Calu3 (cell line): ENCODE data around the gene EIPR1. TPM values are rescaled to one million over a fixed set of nuclear protein-coding genes. Genes with fewer than 3 reads are reported as not detected.

ENCODE experiments used
- BruUV-seq: library from RNA; stranded (reverse); fragments of 400-500 nt; replicated peaks from 2 replicates; lab custom pipeline; 2021; lab: Mats Ljungman, UMichigan
- CTCF ChIA-PET: fragments of 300-600 bp; sonication (Branson Sonifier 250); formaldehyde crosslinking; loops from one replicate; lab custom pipeline; 2022; ENCODE audit warnings: antibody characterized with exemption; lab: Charles Lee
- DNase-seq: peaks from one replicate; pipeline ENCODE4 v3.0.0; 2022
- H3K27ac Mint-ChIP-seq: one replicate; pipeline ENCODE4 v1.8.0; 2022; ENCODE audit warnings: mixed read lengths; ENCODE audit not compliant: unreplicated experiment
- H3K27me3 Mint-ChIP-seq: one replicate; pipeline ENCODE4 v1.8.0; 2022; ENCODE audit warnings: mixed read lengths; ENCODE audit not compliant: unreplicated experiment
- H3K36me3 Mint-ChIP-seq: one replicate; pipeline ENCODE4 v1.8.0; 2022; ENCODE audit warnings: mild to moderate bottlenecking, moderate library complexity, mixed read lengths; ENCODE audit not compliant: insufficient read depth, unreplicated experiment
- H3K4me1 Mint-ChIP-seq: one replicate; pipeline ENCODE4 v1.8.0; 2022; ENCODE audit warnings: mild to moderate bottlenecking, low read depth, mixed read lengths; ENCODE audit not compliant: unreplicated experiment
- H3K4me3 Mint-ChIP-seq: one replicate; pipeline ENCODE4 v1.8.0; 2022; ENCODE audit warnings: mild to moderate bottlenecking, low read depth, moderate library complexity, mixed read lengths; ENCODE audit not compliant: unreplicated experiment
- H3K9me3 Mint-ChIP-seq: one replicate; pipeline ENCODE4 v1.8.0; 2022; ENCODE audit warnings: low read depth, mixed read lengths; ENCODE audit not compliant: unreplicated experiment
- intact Hi-C: fragments of 100-400 bp; cut with micrococcal nuclease; formaldehyde crosslinking; loops from one replicate; pipeline ENCODE4 v1.10.0; 2022; ENCODE audit not compliant: unreplicated experiment
- total RNA-seq: library from RNA; stranded (reverse); gene quantifications from 2 replicates; pipeline ENCODE4 v1.2.3, GENCODE V29; 2022
- TF ChIP-seq, protein P1 (sequence below): fragments of 200-600 bp; IDR thresholded peaks from one replicate; pipeline ENCODE4 v1.8.0; 2022; ENCODE audit warnings: antibody characterized with exemption; ENCODE audit not compliant: unreplicated experiment

The EIPR1 gene
- total RNA-seq, 1 experiment from 2014 or later, result 31.7 TPM

GRCh38 chr2:3336844-3337243 lies 40.8 kb downstream of the EIPR1 start:
- H3K27ac Mint-ChIP-seq, result no peak overlapping the region
- BruUV-seq, result no TSS peak
- TF ChIP-seq, protein P1, sequence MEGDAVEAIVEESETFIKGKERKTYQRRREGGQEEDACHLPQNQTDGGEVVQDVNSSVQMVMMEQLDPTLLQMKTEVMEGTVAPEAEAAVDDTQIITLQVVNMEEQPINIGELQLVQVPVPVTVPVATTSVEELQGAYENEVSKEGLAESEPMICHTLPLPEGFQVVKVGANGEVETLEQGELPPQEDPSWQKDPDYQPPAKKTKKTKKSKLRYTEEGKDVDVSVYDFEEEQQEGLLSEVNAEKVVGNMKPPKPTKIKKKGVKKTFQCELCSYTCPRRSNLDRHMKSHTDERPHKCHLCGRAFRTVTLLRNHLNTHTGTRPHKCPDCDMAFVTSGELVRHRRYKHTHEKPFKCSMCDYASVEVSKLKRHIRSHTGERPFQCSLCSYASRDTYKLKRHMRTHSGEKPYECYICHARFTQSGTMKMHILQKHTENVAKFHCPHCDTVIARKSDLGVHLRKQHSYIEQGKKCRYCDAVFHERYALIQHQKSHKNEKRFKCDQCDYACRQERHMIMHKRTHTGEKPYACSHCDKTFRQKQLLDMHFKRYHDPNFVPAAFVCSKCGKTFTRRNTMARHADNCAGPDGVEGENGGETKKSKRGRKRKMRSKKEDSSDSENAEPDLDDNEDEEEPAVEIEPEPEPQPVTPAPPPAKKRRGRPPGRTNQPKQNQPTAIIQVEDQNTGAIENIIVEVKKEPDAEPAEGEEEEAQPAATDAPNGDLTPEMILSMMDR, result no peak
- CTCF ChIA-PET, result no interaction called here
- DNase-seq, result no peak
- H3K4me3 Mint-ChIP-seq, result no peak overlapping the region
- intact Hi-C loops, result no loop called here
- H3K9me3 Mint-ChIP-seq, result no peaks in the 10 kb centered on the region
- peaks cover 5% of the 10 kb centered on the region for H3K36me3 Mint-ChIP-seq
- H3K27me3 Mint-ChIP-seq, result no peaks in the 10 kb centered on the region
- no peaks in the 10 kb centered on the region for H3K4me1 Mint-ChIP-seq

- CTCF ChIA-PET, result no interaction called here
- no peak for DNase-seq
- Mint-ChIP-seq H3K9me3 (peaks cover 8% of the 10 kb centered on the region), H3K4me3 (no peak overlapping the region), H3K4me1 (no peaks in the 10 kb centered on the region), H3K27me3 (no peaks in the 10 kb centered on the region), H3K27ac (no peak overlapping the region), H3K36me3 (no peaks in the 10 kb centered on the region)
- TF ChIP-seq, protein P1, result no peak
- intact Hi-C loops, result no loop called here
- no TSS peak for BruUV-seq
Measured at GRCh38 chr2:3334392-3335345, 42.9 kb downstream of the EIPR1 start.

GRCh38 chr2:3332133-3332532 lies 45.5 kb downstream of the EIPR1 start:
- Mint-ChIP-seq H3K4me3 (no peak overlapping the region), H3K36me3 (no peaks in the 10 kb centered on the region), H3K27ac (no peak overlapping the region), H3K9me3 (peaks cover 8% of the 10 kb centered on the region), H3K27me3 (no peaks in the 10 kb centered on the region), H3K4me1 (no peaks in the 10 kb centered on the region)
- CTCF ChIA-PET, result no interaction called here
- TF ChIP-seq, protein P1, result no peak
- intact Hi-C loops, result no loop called here
- DNase-seq, result no peak
- no TSS peak for BruUV-seq

DNA sequence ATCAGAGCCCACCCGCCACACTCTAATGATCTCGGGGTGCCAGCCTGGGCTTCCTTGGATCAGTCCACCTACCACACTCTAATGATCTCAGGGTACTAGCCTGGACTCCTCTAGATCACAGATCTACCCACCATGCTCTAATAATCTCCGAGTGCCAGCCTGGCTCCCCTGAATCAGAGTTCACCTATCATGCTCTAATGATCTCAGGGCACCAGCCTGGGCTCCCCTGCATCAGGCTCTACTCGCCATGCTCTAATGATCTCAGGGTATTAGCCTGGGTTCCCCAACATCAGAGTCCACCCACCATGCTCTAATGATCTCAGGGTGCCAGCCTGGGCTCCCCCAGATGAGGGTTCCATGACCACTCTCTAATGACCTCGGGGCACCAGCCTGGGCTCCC lies 48.1 kb downstream of the EIPR1 start:
- no TSS peak for BruUV-seq
- no peak overlapping the region for H3K27ac Mint-ChIP-seq

More for the DNA sequence above, 48.1 kb downstream of the EIPR1 start:
- TF ChIP-seq, protein P1, result no peak
- CTCF ChIA-PET, result interaction anchor here (0.7 kb wide), 1 partner anchor 138 kb away, joined by 5 read pairs; no protein-coding TSS in a partner anchor
- H3K9me3 Mint-ChIP-seq, result peaks cover 8% of the 10 kb centered on the region
- intact Hi-C loops, result no loop called here
- no peaks in the 10 kb centered on the region for H3K27me3 Mint-ChIP-seq
- no peak overlapping the region for H3K4me3 Mint-ChIP-seq
- DNase-seq, result no peak
- H3K36me3 Mint-ChIP-seq, result peaks cover 5% of the 10 kb centered on the region
- no peaks in the 10 kb centered on the region for H3K4me1 Mint-ChIP-seq
